ENCODE results near the gene HOXA6. TPM values are rescaled to one million over a fixed set of nuclear protein-coding genes. Genes with fewer than 3 reads are reported as not detected.

The HOXA6 gene
- total RNA-seq, 1 donor from 2014 or later, result not detected

DNA sequence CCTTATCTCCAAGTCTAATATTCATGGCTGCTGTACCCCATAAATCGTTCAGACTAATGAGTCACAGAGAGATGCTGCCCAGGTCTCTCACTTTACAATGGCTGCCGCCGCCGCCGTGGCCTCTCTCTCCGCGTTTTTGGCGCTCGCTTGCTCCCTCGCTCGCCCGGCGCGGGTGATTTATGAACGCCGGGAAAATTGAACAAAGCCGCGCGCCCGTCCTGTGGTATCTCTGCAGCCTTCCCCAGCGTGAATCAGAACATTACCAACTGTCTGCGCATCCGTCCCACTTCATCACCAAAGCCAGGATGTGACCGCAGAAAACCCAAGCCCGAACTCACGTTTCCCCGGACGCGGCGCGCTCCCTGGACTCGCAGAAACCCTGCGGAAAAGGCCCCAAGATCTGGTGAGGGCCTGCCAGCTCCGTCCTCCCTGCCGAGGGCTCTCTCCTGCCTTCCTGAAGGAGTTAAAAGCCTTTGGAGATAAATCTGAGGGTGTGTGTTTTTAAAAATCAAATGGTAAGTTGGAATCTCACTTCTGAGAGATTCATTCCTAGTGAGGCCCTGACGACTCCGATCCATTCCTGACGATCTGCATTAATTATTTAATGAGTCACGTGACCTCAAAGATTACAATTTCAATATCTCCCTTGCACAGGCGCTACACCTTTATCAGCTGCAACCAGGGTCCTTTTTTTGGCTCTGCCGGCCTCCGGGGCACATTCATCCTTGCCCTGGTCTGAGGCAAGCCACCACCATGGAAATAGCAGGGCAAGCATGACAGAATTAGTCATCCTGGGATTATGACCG, 23.3 kb downstream of the HOXA6 start:
- no peaks in the 10 kb centered on the region for H3K36me3 Mint-ChIP-seq (ENCODE audit: unreplicated experiment)
- TF ChIP-seq, protein P1, sequence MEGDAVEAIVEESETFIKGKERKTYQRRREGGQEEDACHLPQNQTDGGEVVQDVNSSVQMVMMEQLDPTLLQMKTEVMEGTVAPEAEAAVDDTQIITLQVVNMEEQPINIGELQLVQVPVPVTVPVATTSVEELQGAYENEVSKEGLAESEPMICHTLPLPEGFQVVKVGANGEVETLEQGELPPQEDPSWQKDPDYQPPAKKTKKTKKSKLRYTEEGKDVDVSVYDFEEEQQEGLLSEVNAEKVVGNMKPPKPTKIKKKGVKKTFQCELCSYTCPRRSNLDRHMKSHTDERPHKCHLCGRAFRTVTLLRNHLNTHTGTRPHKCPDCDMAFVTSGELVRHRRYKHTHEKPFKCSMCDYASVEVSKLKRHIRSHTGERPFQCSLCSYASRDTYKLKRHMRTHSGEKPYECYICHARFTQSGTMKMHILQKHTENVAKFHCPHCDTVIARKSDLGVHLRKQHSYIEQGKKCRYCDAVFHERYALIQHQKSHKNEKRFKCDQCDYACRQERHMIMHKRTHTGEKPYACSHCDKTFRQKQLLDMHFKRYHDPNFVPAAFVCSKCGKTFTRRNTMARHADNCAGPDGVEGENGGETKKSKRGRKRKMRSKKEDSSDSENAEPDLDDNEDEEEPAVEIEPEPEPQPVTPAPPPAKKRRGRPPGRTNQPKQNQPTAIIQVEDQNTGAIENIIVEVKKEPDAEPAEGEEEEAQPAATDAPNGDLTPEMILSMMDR (IDR thresholded peaks at IDR 0.05; ENCODE audit: partially characterized antibody, unreplicated experiment), result no peak
- H3K4me3 Mint-ChIP-seq (ENCODE audit: unreplicated experiment), result no peak overlapping the region
- no peak overlapping the region for H3K27ac Mint-ChIP-seq (ENCODE audit: unreplicated experiment)
- DNase-seq, result no peak
- H3K9me3 Mint-ChIP-seq (ENCODE audit: unreplicated experiment), result peaks cover 10% of the 10 kb centered on the region
- no peaks in the 10 kb centered on the region for H3K4me1 Mint-ChIP-seq (ENCODE audit: low read depth, unreplicated experiment)
- peaks cover 37% of the 10 kb centered on the region for H3K27me3 Mint-ChIP-seq (ENCODE audit: unreplicated experiment)

DNA sequence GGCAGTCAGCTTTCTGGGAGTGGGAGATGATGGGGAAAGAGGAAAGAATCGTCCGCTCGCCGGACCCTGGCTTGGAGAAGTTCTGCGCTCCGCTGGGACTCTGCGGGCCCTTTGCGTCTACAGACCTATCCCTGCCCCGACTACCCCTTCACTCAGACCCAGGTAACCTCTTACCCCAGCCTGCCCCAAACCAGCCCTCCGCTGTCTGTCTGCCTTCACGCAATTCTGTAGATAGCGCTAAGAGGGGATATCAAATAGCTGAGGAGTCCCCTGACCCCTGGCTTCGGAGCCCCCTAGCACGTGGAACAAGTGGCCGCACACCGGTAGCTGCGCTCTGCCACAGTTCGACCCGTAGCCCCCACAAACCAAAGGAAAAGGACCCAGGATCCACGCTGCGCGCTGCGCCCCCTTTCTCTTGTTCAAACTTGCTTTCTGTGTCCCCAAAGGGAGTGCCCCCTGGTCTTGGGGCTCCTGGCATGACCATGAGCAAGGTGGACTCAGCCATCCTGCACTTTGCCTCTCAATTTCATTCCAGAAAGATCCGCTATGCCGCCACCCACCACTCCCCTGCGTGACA, 24.0 kb downstream of the HOXA6 start:
- DNase-seq, result no peak
- Mint-ChIP-seq H3K36me3 (ENCODE audit: unreplicated experiment) (no peaks in the 10 kb centered on the region), H3K4me1 (ENCODE audit: low read depth, unreplicated experiment) (no peaks in the 10 kb centered on the region), H3K9me3 (ENCODE audit: unreplicated experiment) (peaks cover 12% of the 10 kb centered on the region), H3K27me3 (ENCODE audit: unreplicated experiment) (peaks cover 36% of the 10 kb centered on the region), H3K27ac (ENCODE audit: unreplicated experiment) (no peak overlapping the region), H3K4me3 (ENCODE audit: unreplicated experiment) (no peak overlapping the region)
- TF ChIP-seq, protein P1 (IDR thresholded peaks at IDR 0.05; ENCODE audit: partially characterized antibody, unreplicated experiment), result no peak

DNA sequence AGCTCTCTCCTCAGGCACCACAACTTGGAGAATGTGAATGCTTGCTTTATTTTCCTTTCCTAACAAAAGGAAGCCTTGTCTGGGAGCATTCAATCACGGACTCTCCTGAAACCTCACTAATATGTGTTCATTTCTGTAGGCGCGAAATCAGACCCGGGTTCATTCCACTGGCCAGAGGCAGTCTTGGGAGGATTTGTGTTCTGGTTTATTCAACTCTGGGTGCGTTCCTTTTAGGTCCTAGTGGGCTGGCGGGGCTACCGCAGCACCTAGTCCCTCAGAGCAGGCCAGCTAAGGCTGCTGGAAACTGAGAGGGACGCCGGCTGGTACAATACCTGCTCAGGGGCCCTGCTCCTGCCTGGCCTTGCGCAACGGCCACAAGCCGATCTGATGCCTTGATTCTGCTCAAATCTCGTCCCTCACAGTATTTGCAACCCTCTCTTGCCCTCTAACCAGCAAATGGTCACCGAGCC, 24.5 kb downstream of the HOXA6 start:
- Mint-ChIP-seq H3K9me3 (ENCODE audit: unreplicated experiment) (peaks cover 12% of the 10 kb centered on the region), H3K27ac (ENCODE audit: unreplicated experiment) (no peak overlapping the region), H3K4me1 (ENCODE audit: low read depth, unreplicated experiment) (no peaks in the 10 kb centered on the region), H3K36me3 (ENCODE audit: unreplicated experiment) (no peaks in the 10 kb centered on the region), H3K27me3 (ENCODE audit: unreplicated experiment) (peaks cover 40% of the 10 kb centered on the region), H3K4me3 (ENCODE audit: unreplicated experiment) (no peak overlapping the region)
- DNase-seq, result no peak
- TF ChIP-seq, protein P1 (IDR thresholded peaks at IDR 0.05; ENCODE audit: partially characterized antibody, unreplicated experiment), result no peak

DNA sequence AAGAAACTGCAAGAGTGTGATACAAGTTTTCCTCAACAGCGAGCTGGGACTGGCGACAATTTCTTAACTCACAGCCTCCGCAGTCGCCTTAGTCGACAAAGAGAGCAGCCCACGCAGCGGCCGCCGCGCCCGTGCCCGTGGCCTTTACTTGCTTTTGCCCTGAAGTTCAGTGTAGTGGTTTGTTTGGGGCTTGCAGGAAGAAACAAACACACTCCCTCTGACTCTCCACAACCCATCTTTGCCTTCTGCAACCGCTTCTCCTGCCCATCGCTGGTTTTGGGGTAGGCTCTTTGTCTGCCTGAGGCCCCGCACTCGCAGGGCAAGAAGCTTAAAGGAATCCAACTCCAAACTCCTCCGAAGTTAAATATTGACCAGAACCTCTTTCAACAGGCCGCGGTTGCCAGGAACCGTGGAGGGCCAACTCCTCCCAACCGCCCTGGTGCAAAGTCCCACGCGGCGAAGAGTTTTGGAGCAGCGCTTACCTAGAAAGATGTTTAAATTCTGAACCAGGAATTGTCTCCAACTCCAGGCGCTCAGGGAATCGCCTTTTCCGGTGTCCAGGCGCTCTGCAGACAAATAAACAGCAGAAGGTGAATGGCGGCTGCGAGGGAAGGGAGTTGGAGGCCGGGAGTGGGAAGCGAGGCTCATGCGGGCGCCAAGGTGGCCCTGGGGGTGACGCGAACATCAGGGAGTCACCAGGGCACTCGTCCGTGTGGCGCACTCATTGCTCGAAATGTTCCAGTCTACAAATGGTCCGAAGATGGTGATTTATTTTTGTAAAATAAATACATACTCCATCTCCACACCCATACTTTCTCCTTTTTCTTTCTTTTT, 25.3 kb downstream of the HOXA6 start:
- Mint-ChIP-seq H3K9me3 (ENCODE audit: unreplicated experiment) (peaks cover 12% of the 10 kb centered on the region), H3K4me1 (ENCODE audit: low read depth, unreplicated experiment) (no peaks in the 10 kb centered on the region), H3K36me3 (ENCODE audit: unreplicated experiment) (no peaks in the 10 kb centered on the region), H3K27me3 (ENCODE audit: unreplicated experiment) (peaks cover 47% of the 10 kb centered on the region), H3K4me3 (ENCODE audit: unreplicated experiment) (no peak overlapping the region), H3K27ac (ENCODE audit: unreplicated experiment) (no peak overlapping the region)
- TF ChIP-seq, protein P1 (IDR thresholded peaks at IDR 0.05; ENCODE audit: partially characterized antibody, unreplicated experiment), result no peak
- no peak for DNase-seq
